HG02938 (cell line): ENCODE measurements around the gene PIAS4.
"Not testable (repeated sequence)": the region's sequence is repeated elsewhere in the genome, so short reads cannot be mapped to it uniquely, and the experiment has no call there.

Experiments used
- ATAC-seq: cut with Tn5 transposase; IDR thresholded peaks from one replicate; pipeline ENCODE4 v1.9.1; 2021; ENCODE audit warnings: mild to moderate bottlenecking, moderate library complexity; ENCODE audit not compliant: unreplicated experiment

PIAS4 gene

GRCh38 chr19:3998667-3999412 lies 8.7 kb upstream of the PIAS4 start:
- not testable (repeated sequence) for ATAC-seq

DNA sequence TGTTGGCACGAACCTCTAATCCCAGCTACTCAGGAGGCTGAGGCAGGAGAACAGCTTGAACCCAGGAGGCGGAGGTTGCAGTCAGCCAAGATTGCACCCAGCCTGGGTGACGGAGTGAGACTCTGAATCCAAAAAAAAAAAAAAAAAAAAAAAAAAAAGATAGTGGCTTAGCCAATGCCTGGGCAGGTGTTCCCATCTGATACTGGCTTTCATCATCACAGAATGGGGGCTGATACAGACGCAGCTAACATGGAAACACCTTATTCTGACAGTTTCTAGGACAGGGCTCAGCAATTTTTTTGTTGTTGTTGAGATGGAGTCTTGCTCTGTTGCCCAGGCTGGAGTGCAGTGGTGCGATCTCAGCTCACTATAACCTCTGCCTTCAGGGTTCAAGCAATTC lies 6.7 kb upstream of the PIAS4 start:
- ATAC-seq: not testable (repeated sequence)

GRCh38 chr19:4005436-4005835 lies 2.1 kb upstream of the PIAS4 start:
- not testable (repeated sequence) for ATAC-seq

- ATAC-seq: no peak
These were observed 452 bp downstream of the PIAS4 start for GRCh38 chr19:4007836-4008539.

DNA sequence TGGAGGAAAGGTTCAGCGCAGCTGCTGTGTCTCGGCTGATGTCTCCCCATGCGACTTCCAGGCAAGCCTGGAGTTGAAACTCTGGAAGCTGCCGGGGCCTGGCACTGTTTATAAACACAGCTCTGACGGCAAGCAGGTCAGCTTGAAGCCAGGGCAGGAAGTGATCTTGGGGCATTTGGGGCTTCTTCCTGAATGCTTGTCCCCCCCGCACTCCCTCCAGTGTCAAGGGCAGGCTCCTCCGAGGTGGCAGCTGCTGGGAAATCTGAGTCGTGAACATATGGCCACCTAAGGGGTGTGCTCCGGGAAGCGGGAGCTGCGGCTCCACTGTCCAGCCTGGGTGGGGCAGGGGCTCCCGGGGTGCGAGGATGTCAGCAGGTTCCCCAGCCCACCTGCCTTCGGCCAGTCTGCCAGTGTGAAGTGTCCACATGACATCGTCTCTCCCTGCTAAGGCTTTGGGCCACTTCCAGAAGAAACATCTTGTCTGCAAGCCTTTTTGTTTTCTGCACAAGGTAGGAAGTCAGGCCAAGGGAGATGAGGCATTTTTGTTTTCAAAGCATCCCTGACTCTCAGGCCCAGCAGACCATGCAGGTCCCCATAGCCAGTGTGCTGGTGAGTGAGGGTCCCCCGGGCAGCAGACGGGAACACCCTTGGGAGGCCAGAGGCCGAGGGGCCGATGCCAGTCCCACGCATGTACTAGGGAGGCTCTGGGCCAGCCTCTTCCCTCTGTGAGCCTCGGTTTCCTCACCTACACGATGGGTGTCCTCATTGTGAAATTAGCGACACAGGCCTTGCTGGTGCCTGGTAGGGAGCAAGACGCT lies 2.7 kb downstream of the PIAS4 start:
- no peak for ATAC-seq

GRCh38 chr19:4010808-4011110 lies 3.2 kb downstream of the PIAS4 start:
- no peak for ATAC-seq

GRCh38 chr19:4011430-4011829 lies 3.9 kb downstream of the PIAS4 start:
- not testable (repeated sequence) for ATAC-seq

- no peak for ATAC-seq
These were observed 4.8 kb downstream of the PIAS4 start for GRCh38 chr19:4012092-4012974.

DNA sequence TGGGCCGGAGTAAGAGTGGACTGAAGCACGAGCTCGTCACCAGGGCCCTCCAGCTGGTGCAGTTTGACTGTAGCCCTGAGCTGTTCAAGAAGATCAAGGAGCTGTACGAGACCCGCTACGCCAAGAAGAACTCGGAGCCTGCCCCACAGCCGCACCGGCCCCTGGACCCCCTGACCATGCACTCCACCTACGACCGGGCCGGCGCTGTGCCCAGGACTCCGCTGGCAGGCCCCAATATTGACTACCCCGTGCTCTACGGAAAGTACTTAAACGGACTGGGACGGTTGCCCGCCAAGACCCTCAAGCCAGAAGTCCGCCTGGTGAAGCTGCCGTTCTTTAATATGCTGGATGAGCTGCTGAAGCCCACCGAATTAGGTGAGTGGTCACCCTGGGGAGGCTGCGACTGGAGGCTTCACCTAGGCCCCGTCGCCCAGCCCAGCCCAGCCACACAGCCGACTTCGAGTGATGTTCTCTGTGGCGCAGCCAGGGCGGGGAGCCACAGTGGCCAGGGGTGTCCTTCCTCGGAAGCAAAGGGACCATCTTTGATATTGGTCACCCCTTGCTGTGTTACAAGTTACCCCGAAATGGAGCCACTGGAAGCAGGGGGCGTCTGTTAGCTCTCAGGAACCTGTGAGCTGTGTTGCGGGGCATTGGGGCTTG lies 5.6 kb downstream of the PIAS4 start:
- no peak for ATAC-seq

GRCh38 chr19:4013886-4014540 lies 6.5 kb downstream of the PIAS4 start:
- ATAC-seq: no peak

- no peak for ATAC-seq
These were observed 7.3 kb downstream of the PIAS4 start for GRCh38 chr19:4014541-4015491.

GRCh38 chr19:4015705-4016402 lies 8.3 kb downstream of the PIAS4 start:
- no peak for ATAC-seq

- ATAC-seq: no peak
These were observed 8.9 kb downstream of the PIAS4 start for GRCh38 chr19:4016486-4016885.

DNA sequence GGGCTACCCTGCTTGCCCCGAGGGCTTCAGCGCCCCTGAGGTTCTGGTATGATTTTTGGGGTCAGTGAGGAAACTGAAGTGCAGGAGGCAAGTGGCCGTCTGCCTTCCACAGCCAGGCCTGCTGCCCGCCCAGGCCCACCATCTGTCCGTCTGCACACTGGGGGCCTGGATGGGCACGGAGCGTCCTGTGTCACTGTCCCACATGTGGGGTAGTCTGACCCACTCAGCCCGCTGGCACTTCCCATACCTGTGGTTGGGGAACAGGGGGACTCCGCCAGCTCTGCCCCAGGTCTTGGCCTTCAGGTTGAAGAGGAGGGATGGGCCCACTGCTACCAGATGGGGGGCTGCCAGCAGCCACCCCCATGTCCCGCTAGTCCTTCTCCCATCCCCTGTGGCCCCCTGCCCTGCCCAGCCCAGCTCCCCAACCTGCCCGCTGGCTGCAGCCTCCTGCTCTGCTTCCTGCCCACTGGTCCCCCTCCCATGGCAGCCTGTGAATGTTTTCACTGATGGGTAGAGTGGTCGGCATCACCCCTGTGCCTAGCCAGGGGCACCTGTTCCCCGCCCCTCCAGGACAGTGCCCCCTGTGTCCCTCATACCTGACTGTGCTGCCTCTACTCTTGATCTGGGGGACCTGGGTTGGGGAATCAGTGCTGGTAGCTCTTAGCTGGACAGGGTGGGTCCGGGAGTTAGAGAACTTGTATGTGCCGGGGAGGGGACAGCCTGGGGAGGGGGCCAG lies 9.5 kb downstream of the PIAS4 start:
- ATAC-seq: no peak

DNA sequence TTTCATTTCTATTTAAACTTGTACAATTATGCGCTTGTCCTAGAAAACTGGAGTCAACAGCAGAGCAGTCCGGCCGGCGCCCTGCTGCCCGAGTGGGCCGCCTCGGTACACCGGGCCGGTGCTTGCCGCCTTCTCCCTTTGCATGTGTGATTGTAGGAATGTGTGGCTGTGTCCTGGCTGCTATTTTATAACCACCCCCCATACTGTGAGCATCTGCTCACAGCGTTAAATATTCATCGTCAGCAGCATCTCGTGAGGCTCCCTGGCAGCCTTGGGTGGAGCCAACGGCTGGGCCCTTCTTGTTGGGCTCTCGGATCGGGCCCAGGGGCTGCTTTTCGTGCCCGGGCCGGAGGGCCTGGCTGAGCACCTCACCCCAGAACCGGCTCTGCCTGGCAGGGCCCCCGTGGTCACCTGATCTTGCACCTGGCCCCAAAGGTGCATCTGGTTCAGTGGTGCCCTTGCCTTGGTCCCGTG lies 10.6 kb downstream of the PIAS4 start:
- no peak for ATAC-seq

GRCh38 chr19:4018775-4019504 lies 11.4 kb downstream of the PIAS4 start:
- no peak for ATAC-seq

- ATAC-seq: no peak
These were observed 12.0 kb downstream of the PIAS4 start for GRCh38 chr19:4019578-4019977.
